ENCODE data around the gene CS.

The CS gene

GRCh38 chr12:56242986-56243385 is 57.1 kb downstream of the CS start:
- no peak for DNase-seq (ENCODE audit: low read depth)
- TF ChIP-seq MAX (IDR thresholded peaks at IDR 0.05; ENCODE audit: low read depth, low read length) (no peak), POLR2A (IDR thresholded peaks at IDR 0.05; ENCODE audit: extremely low read depth, insufficient read length) (no peak), CTCF (IDR thresholded peaks at IDR 0.05; ENCODE audit: low read depth, low read length) (no peak), MYC (IDR thresholded peaks at IDR 0.05; ENCODE audit: low read depth, low read length) (no peak)

DNA sequence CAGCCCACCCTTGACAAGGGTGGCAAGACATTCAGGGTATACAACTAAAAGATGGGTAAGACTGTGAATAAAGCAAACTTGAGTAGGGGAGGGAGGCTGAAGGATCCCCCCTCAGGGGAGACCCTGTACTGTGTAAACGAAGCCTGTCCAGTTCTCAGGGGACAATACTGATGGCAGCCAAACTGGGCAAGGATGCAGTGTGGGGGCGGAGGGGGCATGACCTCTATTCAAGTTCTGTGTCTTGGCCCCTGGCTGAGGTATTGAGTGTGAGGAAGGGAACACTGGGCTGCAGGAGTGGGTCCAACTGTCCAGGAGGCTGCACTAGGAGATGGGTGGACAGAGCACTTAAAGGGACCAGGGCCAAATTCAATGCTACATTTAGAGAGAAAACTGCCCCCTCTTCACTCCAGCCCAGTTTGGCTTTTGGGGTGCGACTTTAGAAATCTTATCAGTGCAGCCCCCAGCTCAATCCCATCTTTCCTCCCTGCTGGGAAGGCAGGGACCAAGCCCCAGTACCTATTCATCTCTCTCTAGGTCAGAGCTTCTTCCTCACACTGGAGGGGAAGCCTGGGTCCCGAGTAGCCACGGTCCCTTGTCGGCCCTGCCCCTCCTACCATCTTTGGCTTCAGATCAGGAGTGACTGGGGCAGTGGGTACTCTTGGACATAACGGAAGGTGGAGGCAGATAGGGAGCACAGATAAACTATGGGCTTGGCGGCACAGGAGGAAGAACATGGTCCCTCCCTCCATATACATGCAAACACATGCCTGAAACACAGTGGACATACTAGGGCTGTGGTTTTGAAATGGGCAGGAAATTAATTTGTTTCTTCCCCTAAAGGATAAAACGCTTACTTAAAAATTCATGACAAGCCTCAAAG is 58.5 kb downstream of the CS start:
- no peak overlapping the region for H3K4me3 ChIP-seq (ENCODE audit: low read depth, low read length)
- TF ChIP-seq MAX (IDR thresholded peaks at IDR 0.05; ENCODE audit: low read depth, low read length) (no peak), POLR2A (IDR thresholded peaks at IDR 0.05; ENCODE audit: extremely low read depth, insufficient read length) (no peak), MYC (IDR thresholded peaks at IDR 0.05; ENCODE audit: low read depth, low read length) (no peak), CTCF (IDR thresholded peaks at IDR 0.05; ENCODE audit: low read depth, low read length) (no peak)
- DNase-seq (ENCODE audit: low read depth): no peak

More at GRCh38 chr12:56242986-56243385, 57.1 kb downstream of the CS start:
- no peak overlapping the region for H3K4me3 ChIP-seq (ENCODE audit: low read depth, low read length)

GRCh38 chr12:56237552-56237951 is 62.6 kb downstream of the CS start:
- no peak for DNase-seq (ENCODE audit: low read depth)
- H3K4me3 ChIP-seq (ENCODE audit: low read depth, low read length): no peak overlapping the region
- TF ChIP-seq MAX (IDR thresholded peaks at IDR 0.05; ENCODE audit: low read depth, low read length): no peak

GRCh38 chr12:56236985-56237384 is 63.1 kb downstream of the CS start:
- no peak overlapping the region for H3K4me3 ChIP-seq (ENCODE audit: low read depth, low read length)
- TF ChIP-seq POLR2A (IDR thresholded peaks at IDR 0.05; ENCODE audit: extremely low read depth, insufficient read length): no peak
- no peak for TF ChIP-seq CTCF (IDR thresholded peaks at IDR 0.05; ENCODE audit: low read depth, low read length)
- no peak for TF ChIP-seq MYC (IDR thresholded peaks at IDR 0.05; ENCODE audit: low read depth, low read length)
- TF ChIP-seq MAX (IDR thresholded peaks at IDR 0.05; ENCODE audit: low read depth, low read length): no peak
- DNase-seq (ENCODE audit: low read depth): no peak

DNA sequence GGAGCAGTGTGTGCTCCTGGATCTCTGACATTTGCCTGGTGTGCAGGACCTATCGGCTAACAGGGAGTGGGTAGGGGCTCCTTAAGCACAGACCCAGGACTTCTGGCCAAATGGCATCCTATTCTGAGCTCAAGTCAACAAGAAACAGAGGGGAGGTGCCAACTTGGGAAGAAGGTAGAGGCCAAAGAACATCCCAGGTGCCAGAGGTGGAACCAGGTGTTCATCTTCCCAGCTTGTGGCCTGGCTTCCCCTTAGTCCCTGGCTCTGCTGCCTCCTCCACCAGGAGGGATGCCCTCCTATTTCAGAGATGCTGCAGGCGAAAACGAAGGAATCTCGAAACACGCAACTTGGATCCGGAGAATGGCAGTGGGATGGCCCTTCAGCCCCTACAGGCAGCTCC is 64.0 kb downstream of the CS start:
- no peak overlapping the region for H3K4me3 ChIP-seq (ENCODE audit: low read depth, low read length)
- TF ChIP-seq MAX (IDR thresholded peaks at IDR 0.05; ENCODE audit: low read depth, low read length) (no peak), CTCF (IDR thresholded peaks at IDR 0.05; ENCODE audit: low read depth, low read length) (no peak), POLR2A (IDR thresholded peaks at IDR 0.05; ENCODE audit: extremely low read depth, insufficient read length) (no peak), MYC (IDR thresholded peaks at IDR 0.05; ENCODE audit: low read depth, low read length) (no peak)
- DNase-seq (ENCODE audit: low read depth): no peak

GRCh38 chr12:56234746-56235436 is 65.2 kb downstream of the CS start:
- DNase-seq (ENCODE audit: low read depth): no peak
- TF ChIP-seq MYC (IDR thresholded peaks at IDR 0.05; ENCODE audit: low read depth, low read length) (no peak), CTCF (IDR thresholded peaks at IDR 0.05; ENCODE audit: low read depth, low read length) (no peak), MAX (IDR thresholded peaks at IDR 0.05; ENCODE audit: low read depth, low read length) (no peak), POLR2A (IDR thresholded peaks at IDR 0.05; ENCODE audit: extremely low read depth, insufficient read length) (no peak)
- H3K4me3 ChIP-seq (ENCODE audit: low read depth, low read length): no peak overlapping the region

Data from NB4 (cell line).